T-cell (primary cell): ENCODE data around the gene NTNG2. TPM values are rescaled to one million over a fixed set of nuclear protein-coding genes. Genes with fewer than 3 reads are reported as not detected.

ENCODE experiments used
- ATAC-seq, 4 experiments: fragments of 200-7000 bp in 3 of 4; fragments of 150-1000 bp in 1 of 4; cut with Tn5 transposase; replicated peaks in 1 of 4; 1 replicate in 3 of 4; 2 replicates in 1 of 4; pipeline ENCODE4 v1.10.0; 2021; ENCODE audit warnings: moderate library complexity in 3 of 4, mild to moderate bottlenecking in 2 of 4, moderate number of reproducible peaks in 1 of 4
- CTCF ChIA-PET, 2 donors: fragments of 300-600 bp; sonication (Branson Sonifier 250); formaldehyde crosslinking; loops; one replicate each; lab custom pipeline; 2022; ENCODE audit warnings: antibody characterized with exemption in 2 of 2; lab: Charles Lee
- POLR2A ChIA-PET, 2 donors: fragments of 300-600 bp; sonication (Branson Sonifier 250); formaldehyde crosslinking; loops; one replicate each; lab custom pipeline; 2022; ENCODE audit warnings: antibody characterized with exemption in 2 of 2; lab: Charles Lee
- DNase-seq, 35 experiments: peaks; one replicate each; pipeline versions ENCODE4 v3.0.0 to v3.0.0-alpha.2; 2013 to 2023
- H3K27ac ChIP-seq: one replicate; pipeline ENCODE4 v1.5.1; 2013; ENCODE audit warnings: low read length
- H3K27me3 ChIP-seq, 2 experiments: replicated peaks in 1 of 2; 1 replicate in 1 of 2; 2 replicates in 1 of 2; pipeline versions ENCODE4 v1.6.1 to v1.7.0; 2013; ENCODE audit warnings: low read length in 1 of 2, mixed read lengths in 1 of 2; ENCODE audit not compliant: control insufficient read depth in 2 of 2, insufficient read depth in 2 of 2; ENCODE audit errors: extremely low read depth in 1 of 2
- H3K36me3 ChIP-seq, 2 donors: 1 replicate in 1 of 2; 2 replicates in 1 of 2; pipeline versions ENCODE4 v1.6.1 to v1.7.0; 2013; ENCODE audit warnings: low read length in 1 of 2; ENCODE audit not compliant: control insufficient read depth in 2 of 2, insufficient read depth in 1 of 2; ENCODE audit errors: extremely low read depth in 1 of 2
- H3K4me1 ChIP-seq, 2 experiments: 1 replicate in 1 of 2; 2 replicates in 1 of 2; pipeline versions ENCODE4 v1.6.1 to v1.7.0; 2013; ENCODE audit warnings: low read length in 2 of 2, mixed read lengths in 1 of 2; ENCODE audit not compliant: insufficient read depth in 2 of 2, control insufficient read depth in 1 of 2; ENCODE audit errors: extremely low read depth in 1 of 2
- H3K4me3 ChIP-seq, 2 donors: 1 replicate in 1 of 2; 2 replicates in 1 of 2; pipeline versions ENCODE4 v1.5.1 to v1.7.0; 2013; ENCODE audit warnings: mild to moderate bottlenecking in 2 of 2, low read length in 1 of 2, moderate library complexity in 1 of 2; ENCODE audit not compliant: control insufficient read depth in 1 of 2; ENCODE audit errors: extremely low read depth in 1 of 2
- H3K9me3 ChIP-seq: 2 replicates; pipeline ENCODE4 v1.7.0; 2013
- H3K27ac Mint-ChIP-seq, 2 donors: one replicate each; pipeline ENCODE4 v1.8.0; 2020 to 2021; ENCODE audit warnings: mild to moderate bottlenecking in 2 of 2, mixed read lengths in 2 of 2
- H3K27me3 Mint-ChIP-seq, 2 donors: one replicate each; pipeline ENCODE4 v1.8.0; 2021 to 2022; ENCODE audit warnings: mixed read lengths in 2 of 2
- H3K36me3 Mint-ChIP-seq: one replicate; pipeline ENCODE4 v1.8.0; 2021; ENCODE audit warnings: mixed read lengths
- H3K4me1 Mint-ChIP-seq, 3 donors: one replicate each; pipeline ENCODE4 v1.8.0; 2020 to 2022; ENCODE audit warnings: mixed read lengths in 3 of 3, mild to moderate bottlenecking in 1 of 3
- H3K4me3 Mint-ChIP-seq, 3 donors: one replicate each; pipeline ENCODE4 v1.8.0; 2020 to 2022; ENCODE audit warnings: mild to moderate bottlenecking in 3 of 3, mixed read lengths in 3 of 3, moderate library complexity in 3 of 3
- H3K9me3 Mint-ChIP-seq, 3 donors: one replicate each; pipeline ENCODE4 v1.8.0; 2020 to 2022; ENCODE audit warnings: mixed read lengths in 3 of 3
- WGBS: methylation state at CpG from one replicate; pipeline ENCODE4 v1.1.5; 2013; ENCODE audit warnings: missing lambda C conversion rate; ENCODE audit not compliant: insufficient coverage; 5-methylcytosine and 5-hydroxymethylcytosine counted together
- total RNA-seq, 35 experiments: library from RNA in 6 of 35; stranded (reverse) in 6 of 35; fragments of 120-200 nt in 1 of 35; gene quantifications; one replicate each; pipeline versions ENCODE4 v1.2.1 to v1.2.4 and lab custom pipeline; 2013 to 2026

The NTNG2 gene
- total RNA-seq, 5 donors from 2014 or later (not counting 1 experiment from before 2014, with no cell fraction given) = 4.8 to 14.1 (median 7.8) TPM

DNA sequence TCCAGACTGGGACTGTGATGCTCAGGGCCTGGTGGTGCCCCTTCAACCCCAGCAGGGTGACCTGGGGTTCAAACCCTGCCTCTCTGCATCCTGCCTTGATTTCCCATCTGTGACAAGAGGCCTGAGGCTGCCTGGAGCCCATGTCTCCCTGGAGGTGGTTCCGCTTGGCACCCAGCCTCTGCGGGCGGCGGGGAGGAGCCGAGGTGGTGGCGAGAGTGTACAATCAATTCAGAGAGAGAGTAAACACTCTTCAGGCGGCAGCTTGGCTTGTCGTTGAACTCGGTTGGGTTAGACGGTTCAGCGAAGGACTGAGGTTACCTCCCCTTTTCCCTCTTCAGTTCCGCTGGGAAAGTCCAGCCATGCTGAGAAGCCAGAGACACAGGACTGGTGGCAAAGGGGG is 39.3 kb downstream of the NTNG2 start:
- peaks cover 8 to 10% (median 8%) of the 10 kb centered on the region in 3 donors for H3K9me3 Mint-ChIP-seq
- WGBS = 99% methylated on average over 7 of the region's 12 CpGs
- no peak overlapping the region for H3K4me3 Mint-ChIP-seq
- no peak overlapping the region for H3K27ac ChIP-seq
- peaks cover 2% of the 10 kb centered on the region for H3K9me3 ChIP-seq
- no peak for ATAC-seq
- peaks cover 0 to 25% of the 10 kb centered on the region in 2 experiments for H3K27me3 ChIP-seq
- no peak overlapping the region for H3K27ac Mint-ChIP-seq
- no peaks in the 10 kb centered on the region for H3K36me3 ChIP-seq
- no peak for DNase-seq
- H3K4me3 ChIP-seq = no peak overlapping the region
- no peaks in the 10 kb centered on the region for H3K4me1 ChIP-seq
- peaks cover 27 to 30% of the 10 kb centered on the region in 2 donors for H3K27me3 Mint-ChIP-seq
- H3K4me1 Mint-ChIP-seq = no peaks in the 10 kb centered on the region
- H3K36me3 Mint-ChIP-seq = peaks cover 7% of the 10 kb centered on the region
- ChIA-PET CTCF (no interaction called here), POLR2A (no interaction called here)

- ChIA-PET POLR2A (no interaction called here), CTCF (no interaction called here)
- Mint-ChIP-seq H3K4me1 (no peaks in the 10 kb centered on the region), H3K4me3 (no peak overlapping the region), H3K27ac (no peak overlapping the region), H3K27me3 (peaks cover 27 to 30% of the 10 kb centered on the region in 2 donors), H3K9me3 (peaks cover 8 to 10% (median 8%) of the 10 kb centered on the region in 3 donors), H3K36me3 (peaks cover 7% of the 10 kb centered on the region)
- Histone ChIP-seq H3K9me3 (peaks cover 2% of the 10 kb centered on the region), H3K27me3 (peaks cover 0 to 25% of the 10 kb centered on the region in 2 experiments), H3K36me3 (no peaks in the 10 kb centered on the region), H3K27ac (no peak overlapping the region), H3K4me1 (no peaks in the 10 kb centered on the region), H3K4me3 (no peak overlapping the region)
- ATAC-seq (no peak), DNase-seq (no peak)
- WGBS = 66% methylated on average over 5 of the region's 21 CpGs
These were observed 40.2 kb downstream of the NTNG2 start for GRCh38 chr9:132201780-132202703.

- peaks cover 0 to 28% of the 10 kb centered on the region in 2 experiments for H3K27me3 ChIP-seq
- ChIA-PET POLR2A (no interaction called here), CTCF (no interaction called here)
- Mint-ChIP-seq H3K27me3 (peaks cover 28 to 33% of the 10 kb centered on the region in 2 donors), H3K36me3 (peaks cover 7% of the 10 kb centered on the region), H3K4me3 (no peak overlapping the region), H3K9me3 (peaks cover 8 to 9% (median 8%) of the 10 kb centered on the region in 3 donors), H3K27ac (no peak overlapping the region), H3K4me1 (no peaks in the 10 kb centered on the region)
- H3K4me3 ChIP-seq = no peak overlapping the region
- H3K36me3 ChIP-seq = no peaks in the 10 kb centered on the region
- no peak overlapping the region for H3K27ac ChIP-seq
- H3K4me1 ChIP-seq = no peaks in the 10 kb centered on the region
- WGBS = 64% methylated on average over 2 of the region's 3 CpGs
- no peak for DNase-seq
- peaks cover 2% of the 10 kb centered on the region for H3K9me3 ChIP-seq
- ATAC-seq = no peak
These were observed 43.0 kb downstream of the NTNG2 start for GRCh38 chr9:132204883-132205282.

- H3K9me3 ChIP-seq = peaks cover 2% of the 10 kb centered on the region
- H3K4me1 Mint-ChIP-seq = no peaks in the 10 kb centered on the region
- ChIA-PET CTCF (no interaction called here), POLR2A (no interaction called here)
- H3K4me3 Mint-ChIP-seq = no peak overlapping the region
- peaks cover 22 to 24% of the 10 kb centered on the region in 2 donors for H3K27me3 Mint-ChIP-seq
- no peak overlapping the region for H3K27ac Mint-ChIP-seq
- ATAC-seq = no peak
- no peak for DNase-seq
- peaks cover 7% of the 10 kb centered on the region for H3K36me3 Mint-ChIP-seq
- H3K4me3 ChIP-seq = no peak overlapping the region
- peaks cover 0 to 12% of the 10 kb centered on the region in 2 experiments for H3K27me3 ChIP-seq
- H3K36me3 ChIP-seq = no peaks in the 10 kb centered on the region
- H3K4me1 ChIP-seq = no peaks in the 10 kb centered on the region
- peaks cover 8 to 9% (median 8%) of the 10 kb centered on the region in 3 donors for H3K9me3 Mint-ChIP-seq
- WGBS = 96% methylated on average over 13 of the region's 14 CpGs
- no peak overlapping the region for H3K27ac ChIP-seq
These were observed 45.4 kb downstream of the NTNG2 start for GRCh38 chr9:132207215-132207614.

GRCh38 chr9:132207839-132208615 is 46.2 kb downstream of the NTNG2 start:
- Mint-ChIP-seq H3K4me1 (no peaks in the 10 kb centered on the region), H3K9me3 (peaks cover 8 to 9% (median 8%) of the 10 kb centered on the region in 3 donors), H3K36me3 (peaks cover 7% of the 10 kb centered on the region), H3K27ac (no peak overlapping the region), H3K4me3 (no peak overlapping the region), H3K27me3 (peaks cover 17 to 20% of the 10 kb centered on the region in 2 donors)
- peaks cover 2% of the 10 kb centered on the region for H3K9me3 ChIP-seq
- CTCF ChIA-PET = no interaction called here
- no peaks in the 10 kb centered on the region for H3K36me3 ChIP-seq
- H3K27ac ChIP-seq = no peak overlapping the region
- no peak overlapping the region for H3K4me3 ChIP-seq
- ATAC-seq (no peak), DNase-seq (no peak)
- 73% methylated on average over 15 of the region's 16 CpGs for WGBS
- POLR2A ChIA-PET = no interaction called here
- H3K27me3 ChIP-seq = peaks cover 0 to 10% of the 10 kb centered on the region in 2 experiments
- no peaks in the 10 kb centered on the region for H3K4me1 ChIP-seq

- Histone ChIP-seq H3K4me1 (no peaks in the 10 kb centered on the region), H3K4me3 (no peak overlapping the region), H3K9me3 (peaks cover 2% of the 10 kb centered on the region), H3K27ac (no peak overlapping the region), H3K36me3 (no peaks in the 10 kb centered on the region), H3K27me3 (peaks cover 0 to 10% of the 10 kb centered on the region in 2 experiments)
- H3K9me3 Mint-ChIP-seq = peaks cover 8 to 9% (median 8%) of the 10 kb centered on the region in 3 donors
- no peak overlapping the region for H3K4me3 Mint-ChIP-seq
- whole genome bisulfite sequencing = 87% methylated on average over 30 of the region's 30 CpGs
- ChIA-PET POLR2A (no interaction called here), CTCF (no interaction called here)
- ATAC-seq (no peak), DNase-seq (no peak)
- peaks cover 7% of the 10 kb centered on the region for H3K36me3 Mint-ChIP-seq
- H3K27me3 Mint-ChIP-seq = peaks cover 12 to 20% of the 10 kb centered on the region in 2 donors
- no peak overlapping the region for H3K27ac Mint-ChIP-seq
- no peaks in the 10 kb centered on the region for H3K4me1 Mint-ChIP-seq
These were observed 47.4 kb downstream of the NTNG2 start for GRCh38 chr9:132209228-132209627.
